HG03280 (cell line): ENCODE data around the gene CDA.

Source experiments
- ATAC-seq: cut with Tn5 transposase; IDR thresholded peaks from one replicate; pipeline ENCODE4 v1.9.1; 2021; ENCODE audit warnings: mild to moderate bottlenecking, moderate library complexity; ENCODE audit not compliant: unreplicated experiment

The CDA gene

DNA sequence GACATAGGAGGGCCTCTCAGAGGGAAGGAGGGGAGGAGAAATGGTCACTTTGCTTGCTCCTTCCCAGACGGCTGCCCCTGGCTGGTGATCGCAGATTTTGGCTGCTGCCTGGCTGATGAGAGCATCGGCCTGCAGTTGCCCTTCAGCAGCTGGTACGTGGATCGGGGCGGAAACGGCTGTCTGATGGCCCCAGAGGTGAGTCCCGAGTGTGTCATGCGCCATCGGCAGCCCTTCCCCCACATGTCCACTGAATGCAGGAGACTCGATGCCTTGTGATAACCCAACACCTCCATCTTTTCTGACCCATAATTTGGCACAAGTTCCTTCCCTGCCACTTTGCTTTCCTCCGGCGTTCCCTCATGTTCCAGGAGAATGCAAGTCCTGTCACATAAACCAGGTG, 59.5 kb downstream of the CDA start:
- no peak for ATAC-seq

DNA sequence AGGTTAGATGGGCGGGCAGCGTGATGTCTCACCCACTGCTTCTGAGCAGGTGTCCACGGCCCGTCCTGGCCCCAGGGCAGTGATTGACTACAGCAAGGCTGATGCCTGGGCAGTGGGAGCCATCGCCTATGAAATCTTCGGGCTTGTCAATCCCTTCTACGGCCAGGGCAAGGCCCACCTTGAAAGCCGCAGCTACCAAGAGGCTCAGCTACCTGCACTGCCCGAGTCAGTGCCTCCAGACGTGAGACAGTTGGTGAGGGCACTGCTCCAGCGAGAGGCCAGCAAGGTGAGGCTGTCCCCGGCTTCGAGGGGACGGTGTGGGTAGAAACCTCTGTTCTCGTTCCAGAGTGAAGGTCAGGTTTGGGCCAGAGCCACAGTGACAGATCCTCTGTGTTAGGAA, 60.0 kb downstream of the CDA start:
- ATAC-seq, result no peak

DNA sequence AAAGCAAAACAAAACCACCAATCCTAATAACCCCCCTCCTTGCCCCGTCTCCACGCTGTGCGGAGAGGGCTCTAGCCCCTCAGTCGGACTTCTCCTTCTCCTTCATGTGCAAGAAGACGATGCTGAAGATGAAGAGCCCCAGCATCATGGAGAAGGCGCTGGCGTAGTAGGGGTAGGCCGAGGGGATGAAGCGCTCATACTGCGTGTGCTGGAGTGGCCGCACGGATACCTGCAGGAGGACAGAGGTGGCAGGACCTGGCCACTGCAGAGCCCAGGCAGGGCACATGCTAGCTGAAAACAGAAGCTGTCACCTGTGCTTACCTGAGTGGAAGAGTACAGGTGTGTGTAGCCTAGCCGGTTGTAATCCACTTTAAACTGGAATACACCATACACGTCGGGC, 63.4 kb downstream of the CDA start:
- no peak for ATAC-seq

DNA sequence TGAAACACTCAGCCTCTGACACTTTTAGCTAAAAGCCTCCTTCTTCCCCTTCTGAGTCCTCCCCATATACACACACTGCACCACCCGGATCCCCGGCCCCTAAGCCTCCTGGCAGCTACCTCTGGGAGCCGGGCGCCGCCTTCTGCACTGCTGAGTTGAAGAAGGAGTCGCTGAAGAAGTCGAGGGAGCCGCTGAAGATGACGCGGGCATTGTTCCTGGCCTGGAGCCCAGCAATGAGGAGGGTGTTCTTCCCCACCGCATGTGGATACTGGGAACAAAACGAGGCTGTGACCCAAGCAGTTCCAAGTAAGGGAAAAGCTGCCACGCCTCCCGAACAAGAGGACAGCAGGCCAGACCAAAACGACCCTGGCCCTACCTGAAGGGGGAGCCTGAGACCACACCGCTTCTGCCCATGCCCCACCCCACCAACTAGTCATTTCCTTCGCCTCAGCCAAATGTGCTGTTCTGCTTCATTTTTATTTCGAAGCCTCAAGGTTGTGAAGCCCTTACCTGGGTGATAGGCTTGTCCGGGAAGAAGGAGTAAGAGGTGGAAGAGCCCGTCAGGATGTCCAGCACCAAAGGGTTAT, 65.3 kb downstream of the CDA start:
- ATAC-seq, result no peak

DNA sequence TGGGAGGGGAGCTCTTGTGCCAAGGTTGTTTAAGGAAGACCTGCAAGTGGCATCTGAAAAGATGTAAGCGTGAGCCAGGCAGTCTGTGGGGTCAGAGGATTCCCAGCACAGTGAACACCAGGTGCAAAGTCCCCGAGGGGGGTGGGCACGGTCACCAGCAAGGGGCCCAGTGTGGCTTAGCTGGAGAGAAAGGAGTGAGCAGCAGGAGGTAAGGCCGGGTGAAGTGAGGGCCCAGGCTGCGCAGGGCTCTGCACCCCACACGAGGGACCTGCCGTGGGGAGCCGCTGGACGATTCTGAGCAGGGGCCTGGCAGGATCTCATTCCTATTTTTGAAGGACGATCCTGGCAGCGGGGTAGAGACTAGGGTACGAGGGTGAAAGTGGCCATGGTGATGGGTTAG, 68.1 kb downstream of the CDA start:
- ATAC-seq, result no peak

DNA sequence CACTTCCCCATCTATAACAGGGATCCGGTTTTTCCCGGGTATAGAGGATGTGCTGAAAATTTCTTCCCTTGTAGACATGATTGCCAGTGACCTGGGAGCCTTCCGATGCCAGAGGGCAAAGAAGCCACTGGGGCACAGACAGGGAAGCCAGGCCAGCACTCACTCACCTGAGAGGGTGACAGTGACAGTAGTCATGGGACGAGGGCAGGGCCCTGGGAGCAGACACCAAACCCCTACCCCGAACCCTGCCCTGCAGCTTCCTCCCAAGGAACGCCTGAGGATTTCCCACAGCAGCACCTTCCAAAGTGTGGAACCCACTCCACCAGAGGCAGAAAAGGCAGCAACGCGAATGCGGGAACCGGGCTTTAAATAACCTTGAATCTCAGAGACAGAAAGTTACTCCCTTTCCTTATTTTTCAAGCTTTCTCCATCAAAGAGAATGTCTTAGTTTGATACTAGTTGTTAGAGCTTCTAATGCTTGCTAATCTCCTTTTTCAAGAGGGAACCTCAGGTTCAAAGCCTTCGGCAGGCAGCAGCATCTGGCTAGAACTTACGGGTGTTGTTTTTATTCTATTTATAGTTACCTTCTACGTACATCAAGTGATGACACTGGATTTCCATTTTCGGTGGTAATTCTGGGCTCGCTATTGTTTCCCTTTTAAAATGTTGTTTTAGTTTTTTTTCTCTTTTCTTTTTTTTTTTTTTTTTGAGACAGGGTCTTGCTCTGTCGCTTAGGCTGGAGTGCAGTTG, 69.4 kb downstream of the CDA start:
- no peak for ATAC-seq

DNA sequence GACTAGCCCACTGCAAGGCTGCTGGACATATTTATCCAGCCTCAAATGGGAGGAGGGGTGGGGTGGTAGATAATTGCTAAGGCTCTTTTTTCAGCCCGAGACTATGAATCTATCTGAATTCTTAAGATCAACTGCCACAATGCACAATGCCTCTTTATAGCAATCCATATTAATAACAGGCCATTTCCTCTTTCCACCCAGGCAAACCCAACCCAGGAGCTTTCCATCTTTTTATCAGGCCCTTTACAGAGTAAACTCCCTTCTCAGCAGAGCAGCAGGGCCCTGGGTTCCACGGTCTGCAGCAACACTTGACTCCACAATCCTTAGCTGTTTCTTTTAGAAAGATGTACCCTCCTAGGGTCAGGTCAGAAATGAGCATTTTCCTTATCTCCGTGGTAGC, 71.5 kb downstream of the CDA start:
- no peak for ATAC-seq

DNA sequence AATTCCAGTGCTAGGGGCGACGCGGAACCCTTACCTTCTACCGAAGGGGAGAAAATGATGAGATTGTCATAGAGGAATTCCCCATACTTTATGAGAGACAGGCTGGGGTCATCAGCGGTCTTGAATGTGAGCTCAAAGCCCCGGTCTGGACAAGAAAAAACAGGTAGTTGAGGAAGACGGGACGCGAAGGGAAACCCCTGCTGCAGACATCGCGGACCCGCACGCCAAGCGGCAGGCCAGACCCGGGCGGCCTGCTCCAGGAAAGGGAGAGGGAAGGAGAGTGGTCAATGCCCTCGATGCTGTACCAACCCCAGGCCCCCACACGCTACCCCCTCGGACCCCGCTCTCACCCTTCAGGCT, 71.9 kb downstream of the CDA start:
- peak; percentile 5 for ATAC-seq

DNA sequence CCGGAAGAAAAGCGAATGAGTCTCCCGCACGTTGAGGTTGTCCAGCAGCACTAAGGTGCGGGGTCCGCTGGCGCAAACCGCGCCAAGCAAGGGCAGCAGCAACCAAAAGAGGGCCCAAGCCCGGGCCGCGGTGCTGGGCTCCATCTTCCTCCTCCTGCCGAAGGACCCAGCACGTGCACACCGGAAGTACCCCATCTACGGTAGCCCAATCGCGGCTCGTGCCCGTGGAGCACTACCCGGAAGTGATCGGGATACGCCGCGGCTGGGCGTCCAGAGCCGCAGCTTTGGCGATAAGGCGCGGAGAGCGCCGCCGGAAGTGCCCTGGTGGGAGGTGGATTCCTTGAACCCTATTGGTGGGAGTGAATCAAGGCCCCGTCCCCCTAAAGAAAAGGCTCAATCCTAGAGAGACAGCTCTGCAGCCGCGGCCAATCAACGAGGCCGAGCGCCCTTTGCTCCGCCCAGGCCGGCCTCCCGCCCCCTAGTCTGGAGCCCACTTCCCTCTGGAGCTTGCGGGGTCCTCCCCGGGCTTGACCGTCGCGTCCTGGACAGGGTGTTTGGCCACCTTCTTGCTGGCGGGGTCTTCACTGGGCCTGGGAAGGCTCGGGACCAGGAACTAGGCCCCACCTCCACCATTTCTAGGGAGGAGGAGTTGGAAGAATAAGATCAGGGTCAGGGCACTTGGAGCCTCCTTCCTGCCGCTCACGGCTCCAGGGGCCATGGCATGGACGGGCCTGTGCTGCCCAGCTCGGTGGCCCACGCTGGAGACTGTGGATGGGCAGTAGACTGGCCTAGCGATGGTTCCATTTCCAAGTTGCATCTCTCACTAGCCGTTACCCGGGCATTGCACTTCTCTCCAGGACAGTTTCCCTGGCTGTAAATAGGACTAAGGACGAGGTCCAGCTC, 72.6 kb downstream of the CDA start, which contains the start of gene DDOST:
DDOST (minus strand) TSS at position 163 of the 903 bp plus-strand sequence; CDS start at position 144, 19 bp downstream.
- ATAC-seq, result peak; percentile 98

DNA sequence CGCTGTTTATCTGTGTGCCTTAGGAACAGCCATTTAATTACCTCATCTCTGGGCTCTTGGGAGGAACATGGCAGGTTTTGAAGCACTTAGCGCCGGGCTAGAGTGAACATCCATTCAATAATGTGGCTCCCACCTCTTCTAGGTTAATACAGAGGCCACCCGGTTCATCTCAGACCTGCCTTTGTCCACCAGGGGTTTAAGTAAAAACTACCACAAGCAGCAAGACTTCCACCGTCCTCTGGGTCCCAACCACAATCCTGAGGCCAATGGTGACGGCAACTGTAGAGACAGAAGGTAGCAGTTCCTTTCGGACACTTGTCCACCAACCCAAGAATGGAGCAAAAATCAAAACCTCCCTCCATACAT, 73.2 kb downstream of the CDA start:
- ATAC-seq, result no peak

DNA sequence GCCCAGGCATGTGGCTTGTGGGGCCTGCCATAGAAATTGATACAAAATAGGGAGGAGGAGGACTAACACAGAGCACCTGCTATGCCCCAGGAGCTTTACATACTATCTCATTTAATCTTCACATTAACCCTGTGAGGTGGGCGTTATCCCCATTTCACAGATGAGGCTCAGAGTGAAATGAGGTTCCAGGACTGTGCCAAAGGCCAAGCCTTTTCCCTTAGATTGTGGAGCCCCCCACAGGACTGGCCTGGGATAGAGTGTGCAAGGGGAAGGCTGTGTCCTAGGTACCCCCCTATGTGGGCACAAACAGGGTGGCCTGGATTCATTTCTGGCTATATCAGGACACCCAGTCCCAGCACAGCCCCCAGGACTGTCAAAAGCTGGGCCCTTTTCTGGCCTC, 74.5 kb downstream of the CDA start:
- no peak for ATAC-seq

DNA sequence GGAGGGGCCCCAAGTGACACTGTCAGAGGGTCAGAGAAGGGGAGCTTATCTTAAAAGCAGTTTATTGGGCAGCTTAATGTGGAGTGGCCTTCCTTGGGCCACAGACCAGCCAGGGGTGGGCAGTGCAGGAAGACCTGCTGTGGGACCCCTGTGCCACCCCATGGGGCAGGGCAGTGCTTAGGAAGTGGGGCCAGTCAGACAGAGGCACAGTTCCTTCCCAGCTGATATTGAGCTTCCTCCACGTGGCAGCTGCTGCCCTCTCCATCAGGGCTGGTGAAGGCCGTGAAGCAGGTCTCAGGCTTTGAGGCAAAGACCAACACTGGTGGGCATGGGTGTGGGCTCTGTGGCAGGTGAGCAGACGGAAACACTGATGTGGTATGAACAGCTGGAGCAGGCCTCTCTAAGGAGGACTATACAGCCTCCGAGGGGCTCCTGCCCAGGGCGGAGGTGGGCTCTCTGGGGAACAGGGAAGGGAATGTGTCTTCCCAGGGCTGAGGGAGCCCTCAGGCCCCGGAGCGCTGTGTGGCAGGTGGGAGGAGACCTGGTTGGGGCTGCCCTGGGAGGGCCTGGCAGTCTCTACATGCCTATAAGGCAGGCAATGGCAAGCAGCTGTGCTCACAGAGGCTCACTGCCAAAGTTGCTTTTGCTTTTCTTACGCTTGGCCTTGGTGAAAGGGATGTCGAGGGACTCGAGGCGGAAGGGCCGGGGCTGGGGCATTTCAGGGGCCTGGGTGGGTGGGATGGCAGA, 75.2 kb downstream of the CDA start:
- no peak for ATAC-seq

DNA sequence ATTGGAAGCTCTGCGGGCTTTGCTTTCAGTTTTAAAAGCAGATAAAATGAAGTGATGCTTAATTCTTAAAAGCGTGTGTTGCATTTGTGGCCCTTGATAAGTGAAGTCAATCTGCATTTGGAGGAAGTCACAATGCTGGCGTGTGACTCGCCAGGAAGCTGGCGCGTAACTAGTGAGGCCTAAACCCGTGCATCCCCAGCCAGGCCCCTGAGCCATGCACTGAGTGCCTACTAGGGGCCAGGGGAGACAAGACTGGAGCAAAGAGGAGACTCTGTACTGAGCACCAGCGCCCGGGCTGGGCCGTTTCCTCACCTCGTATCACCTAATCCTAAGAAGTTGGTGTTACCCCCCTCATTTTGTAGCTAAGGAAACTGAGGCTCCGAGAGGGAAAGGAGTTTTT, 76.8 kb downstream of the CDA start:
- no peak for ATAC-seq

DNA sequence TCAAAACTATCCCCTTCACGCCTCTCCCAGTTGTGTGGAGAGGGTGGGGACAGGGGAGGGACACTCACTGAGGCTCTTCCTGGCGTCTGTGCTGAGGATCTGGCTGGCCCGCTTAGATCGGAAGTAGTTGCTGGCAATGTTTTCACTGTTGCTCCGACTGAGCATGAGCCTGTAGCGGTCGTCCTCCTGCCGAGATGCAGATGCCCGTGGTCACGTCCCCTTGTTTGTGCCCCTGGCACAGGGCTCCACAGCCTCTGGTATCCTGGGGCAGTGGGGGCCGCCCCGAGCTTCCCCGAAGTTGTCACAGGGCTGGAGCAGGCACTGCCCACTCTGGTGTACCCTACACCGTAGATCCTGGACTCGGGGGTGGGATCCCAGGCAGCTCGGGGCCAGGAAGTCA, 77.2 kb downstream of the CDA start:
- no peak for ATAC-seq

DNA sequence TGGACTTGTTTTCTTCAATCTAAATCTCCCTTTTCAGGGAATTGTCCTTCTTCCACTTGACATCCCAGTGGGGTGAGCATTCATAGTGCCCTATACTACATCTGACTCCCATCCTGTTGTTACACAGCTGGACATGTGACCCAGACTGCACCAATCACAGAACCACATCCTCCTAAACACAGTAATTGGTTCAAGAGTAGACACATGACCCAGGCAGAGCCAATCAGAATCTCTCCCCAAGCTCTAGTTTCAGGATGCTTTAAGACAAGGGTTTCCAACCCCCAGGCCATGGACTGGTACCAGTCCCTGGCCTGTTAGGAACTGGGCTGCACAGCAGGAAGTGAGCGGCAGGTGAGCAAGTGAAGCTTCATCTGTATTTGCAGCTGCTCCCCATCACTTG, 77.9 kb downstream of the CDA start:
- ATAC-seq, result no peak
